Measurements from ENCODE around the gene SLC5A12. TPM values are rescaled to one million over a fixed set of nuclear protein-coding genes. Genes with fewer than 3 reads are reported as not detected.

The SLC5A12 gene
- polyA plus RNA-seq, 1 donor (not counting 4 experiments of a cell fraction or from before 2014, with no cell fraction given): not detected

DNA sequence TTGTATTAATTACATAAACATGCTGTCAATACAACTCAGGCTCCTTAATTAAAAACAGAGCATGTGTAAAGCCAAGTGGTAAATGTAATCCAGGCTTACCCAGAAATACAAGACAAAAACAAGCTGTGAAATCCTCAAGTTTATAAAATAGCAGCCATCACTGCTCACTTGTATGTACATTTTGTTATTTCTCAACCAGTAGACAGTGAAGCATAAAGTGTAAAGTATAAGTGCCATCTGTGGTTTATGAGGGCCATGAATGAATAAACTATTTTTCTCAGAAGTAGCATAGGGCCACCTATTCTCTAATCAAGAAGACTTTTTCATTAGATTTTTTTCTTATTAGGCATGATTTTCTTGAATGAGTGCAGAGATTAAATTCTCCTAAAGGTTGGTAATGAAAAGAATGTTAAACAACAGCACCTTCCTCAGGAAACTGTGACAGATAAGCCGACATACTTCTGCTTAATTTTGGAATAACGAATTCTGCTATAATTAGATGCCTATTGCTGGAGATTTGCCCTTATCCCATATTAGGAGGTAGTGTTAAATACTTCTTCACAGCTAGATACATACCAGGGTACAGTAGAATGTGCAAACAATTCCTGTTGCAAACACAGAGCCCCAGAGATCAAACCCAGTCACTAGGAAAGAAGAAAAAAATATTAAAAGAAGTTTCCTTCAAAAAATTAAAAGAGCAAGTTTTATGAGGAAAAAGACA lies 13.0 kb downstream of the SLC5A12 start:
- no peaks in the 10 kb centered on the region for H4K20me1 ChIP-seq (ENCODE audit: control insufficient read depth, extremely low read depth, insufficient read depth, low read length)
- H3K4me3 ChIP-seq (ENCODE audit: control insufficient read depth in 2 of 3, extremely low read depth in 1 of 3, insufficient read depth in 2 of 3, low read depth in 1 of 3, low read length in 3 of 3): no peak overlapping the region
- no peaks in the 10 kb centered on the region for H3K27me3 ChIP-seq (ENCODE audit: control insufficient read depth, extremely low read depth, insufficient read depth, low read length)
- H3K9ac ChIP-seq (ENCODE audit: control insufficient read depth, extremely low read depth, insufficient read depth, low read length): no peak overlapping the region
- FAIRE-seq: no peak
- no peaks in the 10 kb centered on the region for H3K36me3 ChIP-seq (ENCODE audit: control insufficient read depth in 2 of 2, extremely low read depth in 1 of 2, insufficient read depth in 2 of 2, low read length in 2 of 2)
- DNase-seq (ENCODE audit: low read depth, low spot score): no peak
- no peaks in the 10 kb centered on the region for H3K9me3 ChIP-seq (ENCODE audit: control insufficient read depth, low read depth, low read length)
- H3K79me2 ChIP-seq (ENCODE audit: control insufficient read depth, insufficient read depth, low read length): no peaks in the 10 kb centered on the region
- no peak overlapping the region for H3K27ac ChIP-seq (ENCODE audit: control insufficient read depth, insufficient read depth, low read length)
- TF ChIP-seq EZH2 (IDR thresholded peaks at IDR 0.05; ENCODE audit: low read length): no peak
- TF ChIP-seq, protein P1, sequence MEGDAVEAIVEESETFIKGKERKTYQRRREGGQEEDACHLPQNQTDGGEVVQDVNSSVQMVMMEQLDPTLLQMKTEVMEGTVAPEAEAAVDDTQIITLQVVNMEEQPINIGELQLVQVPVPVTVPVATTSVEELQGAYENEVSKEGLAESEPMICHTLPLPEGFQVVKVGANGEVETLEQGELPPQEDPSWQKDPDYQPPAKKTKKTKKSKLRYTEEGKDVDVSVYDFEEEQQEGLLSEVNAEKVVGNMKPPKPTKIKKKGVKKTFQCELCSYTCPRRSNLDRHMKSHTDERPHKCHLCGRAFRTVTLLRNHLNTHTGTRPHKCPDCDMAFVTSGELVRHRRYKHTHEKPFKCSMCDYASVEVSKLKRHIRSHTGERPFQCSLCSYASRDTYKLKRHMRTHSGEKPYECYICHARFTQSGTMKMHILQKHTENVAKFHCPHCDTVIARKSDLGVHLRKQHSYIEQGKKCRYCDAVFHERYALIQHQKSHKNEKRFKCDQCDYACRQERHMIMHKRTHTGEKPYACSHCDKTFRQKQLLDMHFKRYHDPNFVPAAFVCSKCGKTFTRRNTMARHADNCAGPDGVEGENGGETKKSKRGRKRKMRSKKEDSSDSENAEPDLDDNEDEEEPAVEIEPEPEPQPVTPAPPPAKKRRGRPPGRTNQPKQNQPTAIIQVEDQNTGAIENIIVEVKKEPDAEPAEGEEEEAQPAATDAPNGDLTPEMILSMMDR (optimal IDR thresholded peaks at IDR 0.05 in 1 of 3, IDR thresholded peaks at IDR 0.05 in 1 of 3, conservative IDR thresholded peaks at IDR 0.05 in 1 of 3; ENCODE audit: extremely low read depth in 1 of 3, insufficient read depth in 2 of 3, low read length in 3 of 3): no peak
- no peak overlapping the region for H3K4me2 ChIP-seq (ENCODE audit: control insufficient read depth, extremely low read depth, insufficient read depth, low read depth, low read length)
- no peaks in the 10 kb centered on the region for H3K4me1 ChIP-seq (ENCODE audit: control insufficient read depth, extremely low read depth, insufficient read depth, low read length)
- no peaks in the 10 kb centered on the region for H3K9me1 ChIP-seq (ENCODE audit: control insufficient read depth, extremely low read depth, insufficient read depth, low read length)
- H2AFZ ChIP-seq (ENCODE audit: control insufficient read depth, low read length): no peak overlapping the region
- dilution Hi-C loops (cut with MboI; ENCODE audit: extremely low pct_ligation_motif_present, low sequenced_read_pairs): no loop called here

DNA sequence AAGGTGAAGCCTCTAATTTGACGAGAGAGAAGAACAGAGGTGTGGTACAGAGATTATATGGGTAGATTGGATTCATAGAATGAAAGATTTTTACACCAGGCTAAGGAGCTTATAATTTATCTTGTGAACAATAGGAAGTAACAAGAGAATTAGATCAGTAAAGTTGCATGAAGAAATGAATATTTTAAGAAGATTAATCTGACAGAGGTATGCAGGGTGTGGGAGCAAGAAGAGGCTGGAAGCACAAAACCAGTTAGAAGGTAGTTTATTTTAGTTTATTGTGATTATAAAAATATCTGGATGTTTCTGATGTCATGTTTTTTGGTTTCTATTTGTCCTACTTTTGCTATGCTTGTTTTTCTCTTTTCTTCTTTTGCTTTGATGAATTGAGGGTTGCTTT lies 15.7 kb downstream of the SLC5A12 start:
- Histone ChIP-seq H4K20me1 (ENCODE audit: control insufficient read depth, extremely low read depth, insufficient read depth, low read length) (no peaks in the 10 kb centered on the region), H3K79me2 (ENCODE audit: control insufficient read depth, insufficient read depth, low read length) (no peaks in the 10 kb centered on the region), H3K9me1 (ENCODE audit: control insufficient read depth, extremely low read depth, insufficient read depth, low read length) (no peaks in the 10 kb centered on the region), H3K9ac (ENCODE audit: control insufficient read depth, extremely low read depth, insufficient read depth, low read length) (no peak overlapping the region), H3K9me3 (ENCODE audit: control insufficient read depth, low read depth, low read length) (no peaks in the 10 kb centered on the region), H3K4me2 (ENCODE audit: control insufficient read depth, extremely low read depth, insufficient read depth, low read depth, low read length) (no peak overlapping the region), H3K36me3 (ENCODE audit: control insufficient read depth in 2 of 2, extremely low read depth in 1 of 2, insufficient read depth in 2 of 2, low read length in 2 of 2) (no peaks in the 10 kb centered on the region), H3K27me3 (ENCODE audit: control insufficient read depth, extremely low read depth, insufficient read depth, low read length) (no peaks in the 10 kb centered on the region), H2AFZ (ENCODE audit: control insufficient read depth, low read length) (no peak overlapping the region), H3K4me1 (ENCODE audit: control insufficient read depth, extremely low read depth, insufficient read depth, low read length) (no peaks in the 10 kb centered on the region), H3K4me3 (ENCODE audit: control insufficient read depth in 2 of 3, extremely low read depth in 1 of 3, insufficient read depth in 2 of 3, low read depth in 1 of 3, low read length in 3 of 3) (no peak overlapping the region), H3K27ac (ENCODE audit: control insufficient read depth, insufficient read depth, low read length) (no peak overlapping the region)
- dilution Hi-C loops (cut with MboI; ENCODE audit: extremely low pct_ligation_motif_present, low sequenced_read_pairs): no loop called here
- no peak for FAIRE-seq
- TF ChIP-seq, protein P1 (optimal IDR thresholded peaks at IDR 0.05 in 1 of 3, IDR thresholded peaks at IDR 0.05 in 1 of 3, conservative IDR thresholded peaks at IDR 0.05 in 1 of 3; ENCODE audit: extremely low read depth in 1 of 3, insufficient read depth in 2 of 3, low read length in 3 of 3): no peak
- no peak for DNase-seq (ENCODE audit: low read depth, low spot score)
